H9 (cell line): Measurements from ENCODE around the gene TEKT5. TPM values are rescaled to one million over a fixed set of nuclear protein-coding genes. Genes with fewer than 3 reads are reported as not detected.
A peak's percentile ranks its signal among the peaks of the same experiment; 100 is the strongest.

Source experiments
- DNase-seq: peaks from one replicate; pipeline ENCODE4 v3.0.0-alpha.2; 2017
- H2AFZ ChIP-seq: one replicate; pipeline ENCODE4 v1.6.1; 2013; ENCODE audit warnings: mild to moderate bottlenecking, low read length, control low read depth, moderate library complexity
- H2AK5ac ChIP-seq: 2 replicates; pipeline ENCODE4 v1.6.1; 2013; ENCODE audit warnings: low read length, control low read depth, mixed read lengths; ENCODE audit not compliant: insufficient read length
- H2BK120ac ChIP-seq: one replicate; pipeline ENCODE4 v1.6.1; 2013; ENCODE audit warnings: low read depth, mild to moderate bottlenecking, low read length, control low read depth, inconsistent platforms; ENCODE audit not compliant: poor library complexity, severe bottlenecking
- H2BK12ac ChIP-seq: 2 replicates; pipeline ENCODE4 v1.6.1; 2013; ENCODE audit warnings: low read length, control low read depth, mixed read lengths, low read depth; ENCODE audit not compliant: insufficient read length
- H2BK15ac ChIP-seq: 2 replicates; pipeline ENCODE4 v1.6.1; 2013; ENCODE audit warnings: low read depth, low read length, control low read depth
- H2BK20ac ChIP-seq: one replicate; pipeline ENCODE4 v1.6.1; 2013; ENCODE audit warnings: low read depth, mild to moderate bottlenecking, low read length, control low read depth, inconsistent platforms; ENCODE audit not compliant: poor library complexity, severe bottlenecking
- H2BK5ac ChIP-seq: 2 replicates; pipeline ENCODE4 v1.6.1; 2013; ENCODE audit warnings: low read length, control low read depth, mixed read lengths; ENCODE audit not compliant: insufficient read length
- H3K14ac ChIP-seq: 2 replicates; pipeline ENCODE4 v1.6.1; 2013; ENCODE audit warnings: low read length, control low read depth; ENCODE audit not compliant: insufficient read depth
- H3K18ac ChIP-seq: 2 replicates; pipeline ENCODE4 v1.6.1; 2013; ENCODE audit warnings: low read depth, mild to moderate bottlenecking, mixed read lengths, low read length, control low read depth; ENCODE audit not compliant: insufficient read length
- H3K23ac ChIP-seq: 2 replicates; pipeline ENCODE4 v1.6.1; 2013; ENCODE audit warnings: low read length, control low read depth, mixed read lengths, low read depth; ENCODE audit not compliant: insufficient read length
- H3K23me2 ChIP-seq: 2 replicates; pipeline ENCODE4 v1.6.1; 2013; ENCODE audit warnings: low read depth, mild to moderate bottlenecking, mixed read lengths, low read length, control low read depth; ENCODE audit not compliant: insufficient read length, poor library complexity, severe bottlenecking
- H3K27ac ChIP-seq: 2 replicates; pipeline ENCODE4 v1.5.1; 2013; ENCODE audit warnings: low read length, control low read depth, mixed read lengths, low read depth; ENCODE audit not compliant: insufficient read length
- H3K27me3 ChIP-seq: 2 replicates; pipeline ENCODE4 v1.6.1; 2013; ENCODE audit warnings: low read length, control low read depth, inconsistent platforms; ENCODE audit not compliant: insufficient read depth
- H3K4ac ChIP-seq: 2 replicates; pipeline ENCODE4 v1.6.1; 2013; ENCODE audit warnings: low read depth, mild to moderate bottlenecking, control low read depth, inconsistent platforms, low read length, moderate library complexity
- H3K4me1 ChIP-seq: 2 replicates; pipeline ENCODE4 v1.6.1; 2013; ENCODE audit warnings: low read length, control low read depth, inconsistent platforms; ENCODE audit not compliant: insufficient read depth
- H3K4me2 ChIP-seq: 2 replicates; pipeline ENCODE4 v1.6.1; 2013; ENCODE audit warnings: low read length, control low read depth, mixed read lengths; ENCODE audit not compliant: insufficient read length, insufficient read depth
- H3K56ac ChIP-seq: 2 replicates; pipeline ENCODE4 v1.6.1; 2013; ENCODE audit warnings: low read depth, mild to moderate bottlenecking, mixed read lengths, low read length, control low read depth; ENCODE audit not compliant: insufficient read length
- H3K79me1 ChIP-seq: 2 replicates; pipeline ENCODE4 v1.6.1; 2013; ENCODE audit warnings: low read depth, mild to moderate bottlenecking, moderate library complexity, low read length, control low read depth, inconsistent platforms; ENCODE audit not compliant: insufficient read depth, poor library complexity, severe bottlenecking
- H3K79me2 ChIP-seq: 2 replicates; pipeline ENCODE4 v1.6.1; 2013; ENCODE audit warnings: low read length, control low read depth, inconsistent platforms; ENCODE audit not compliant: insufficient read depth
- H3K9ac ChIP-seq: 2 replicates; pipeline ENCODE4 v1.6.1; 2013; ENCODE audit warnings: low read length, control low read depth, mixed read lengths; ENCODE audit not compliant: insufficient read length; ENCODE audit errors: extremely low read depth
- H3K9me3 ChIP-seq: one replicate; pipeline ENCODE4 v1.6.1; 2013; ENCODE audit warnings: low read depth, low read length, inconsistent platforms; ENCODE audit not compliant: control insufficient read depth
- H3T11ph ChIP-seq: one replicate; pipeline ENCODE4 v1.6.1; 2013; ENCODE audit warnings: mild to moderate bottlenecking, low read length, control low read depth, inconsistent platforms
- H4K20me1 ChIP-seq: one replicate; pipeline ENCODE4 v1.6.1; 2013; ENCODE audit not compliant: control insufficient read depth, insufficient read length, insufficient read depth
- H4K5ac ChIP-seq: 2 replicates; pipeline ENCODE4 v1.6.1; 2013; ENCODE audit warnings: low read depth, mild to moderate bottlenecking, mixed read lengths, low read length, control low read depth; ENCODE audit not compliant: insufficient read length
- H4K8ac ChIP-seq: replicated peaks from 2 replicates; pipeline ENCODE4 v1.6.1; 2013; ENCODE audit warnings: low read length, control low read depth, mixed read lengths, low read depth; ENCODE audit not compliant: insufficient read length
- H4K91ac ChIP-seq: 2 replicates; pipeline ENCODE4 v1.6.1; 2013; ENCODE audit warnings: low read depth, mild to moderate bottlenecking, moderate library complexity, mixed read lengths, low read length, control low read depth; ENCODE audit not compliant: insufficient read length
- H3K27ac Mint-ChIP-seq, 3 experiments: 2 replicates in 2 of 3; 3 replicates in 1 of 3; pipeline ENCODE4 v1.8.0; 2020 to 2021; ENCODE audit warnings: mixed read lengths in 3 of 3, mild to moderate bottlenecking in 1 of 3, moderate library complexity in 1 of 3
- H3K27me3 Mint-ChIP-seq: 2 replicates; pipeline ENCODE4 v1.8.0; 2021; ENCODE audit warnings: low read depth, mild to moderate bottlenecking, moderate library complexity, mixed read lengths
- H3K36me3 Mint-ChIP-seq, 3 experiments: 2 replicates in 2 of 3; 3 replicates in 1 of 3; pipeline ENCODE4 v1.8.0; 2020 to 2021; ENCODE audit warnings: low read depth in 3 of 3, mixed read lengths in 3 of 3; ENCODE audit not compliant: insufficient read depth in 1 of 3
- H3K4me1 Mint-ChIP-seq, 2 experiments: 2 replicates each; pipeline ENCODE4 v1.8.0; 2020; ENCODE audit warnings: mixed read lengths in 2 of 2
- H3K4me3 Mint-ChIP-seq, 2 experiments: 2 replicates in 1 of 2; 3 replicates in 1 of 2; pipeline ENCODE4 v1.8.0; 2020 to 2021; ENCODE audit warnings: mild to moderate bottlenecking in 2 of 2, mixed read lengths in 2 of 2, moderate library complexity in 1 of 2
- H3K9me3 Mint-ChIP-seq, 2 experiments: 2 replicates in 1 of 2; 3 replicates in 1 of 2; pipeline ENCODE4 v1.8.0; 2020; ENCODE audit warnings: mild to moderate bottlenecking in 2 of 2, mixed read lengths in 2 of 2, moderate library complexity in 1 of 2
- WGBS: extraction: QIAGEN DNeasy Blood & Tissue Kit; methylation state at CpG from one replicate; pipeline ENCODE4 v1.1.7; 2013; ENCODE audit warnings: missing lambda C conversion rate, low lambda C conversion rate, mixed read lengths; ENCODE audit not compliant: insufficient read length; ENCODE audit errors: extremely low coverage; 5-methylcytosine and 5-hydroxymethylcytosine counted together
- total RNA-seq: library from RNA; stranded (reverse); gene quantifications from 2 replicates; pipeline ENCODE4 v1.2.1, GENCODE V29; 2021
- TF ChIP-seq, protein P1 (sequence below): fragments of 200-600 bp; sonication (generic); conservative IDR thresholded peaks from 3 replicates; pipeline ENCODE4 v1.8.0; 2021; ENCODE audit warnings: antibody characterized with exemption, mild to moderate bottlenecking

TEKT5 gene
- total RNA-seq, 1 experiment from 2014 or later = 0.31 TPM

DNA sequence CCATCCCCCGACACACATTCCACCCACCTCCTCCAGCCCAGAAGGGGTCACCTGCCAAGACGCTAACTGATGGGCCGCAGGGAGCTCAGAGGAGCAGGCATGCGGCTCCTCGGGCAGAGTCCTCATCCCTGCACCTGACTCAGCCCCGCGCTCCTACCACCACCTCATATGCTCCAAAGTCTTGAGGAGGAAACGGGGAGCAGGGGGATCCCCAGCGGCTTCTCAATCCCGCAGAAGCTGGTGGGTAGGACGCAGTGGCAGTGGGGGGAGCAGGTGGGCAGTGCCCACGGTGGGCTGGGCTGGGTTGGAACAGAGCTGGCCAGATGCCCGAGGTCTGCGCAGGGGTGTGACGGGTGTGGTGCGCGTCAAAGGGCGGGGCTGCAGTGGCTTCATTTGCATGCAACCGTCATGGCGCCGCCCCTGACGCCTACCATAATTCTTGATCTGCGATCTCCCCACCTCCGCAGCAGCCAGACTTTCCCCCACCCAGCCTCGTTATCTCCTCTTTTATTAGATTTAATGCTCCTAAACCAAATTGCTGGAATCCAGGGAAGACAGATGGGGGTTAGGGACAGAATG, 75.4 kb downstream of the TEKT5 start:
- peak; percentile 75 for DNase-seq
- Histone ChIP-seq H2BK12ac (no peak overlapping the region), H2AK5ac (no peak overlapping the region), H4K5ac (no peak overlapping the region), H3K9me3 (no peaks in the 10 kb centered on the region), H3K79me1 (no peaks in the 10 kb centered on the region), H2BK20ac (no peak overlapping the region), H3K56ac (no peak overlapping the region), H3K27me3 (no peaks in the 10 kb centered on the region), H3K4me2 (peak overlapping the region; percentile 24), H2BK5ac (no peak overlapping the region), H3T11ph (no peak overlapping the region), H3K79me2 (no peaks in the 10 kb centered on the region), H2BK120ac (no peak overlapping the region), H3K4ac (no peak overlapping the region; the same call in 1 of the 2 replicates), H3K18ac (no peak overlapping the region), H2BK15ac (no peak overlapping the region), H4K8ac (no peak overlapping the region), H3K23me2 (peaks cover 4% of the 10 kb centered on the region), H2AFZ (no peak overlapping the region), H3K4me1 (peaks cover 10% of the 10 kb centered on the region; the same call in 1 of the 2 replicates), H3K27ac (no peak overlapping the region), H4K20me1 (no peaks in the 10 kb centered on the region), H4K91ac (no peak overlapping the region), H3K23ac (no peak overlapping the region), H3K9ac (no peak overlapping the region), H3K14ac (peak overlapping the region; percentile 68)
- Mint-ChIP-seq H3K27ac (no peak overlapping the region), H3K27me3 (no peaks in the 10 kb centered on the region; the same call in 1 of the 2 replicates), H3K9me3 (no peaks in the 10 kb centered on the region), H3K4me1 (peaks cover 33 to 45% of the 10 kb centered on the region in 2 experiments), H3K4me3 (peak overlapping the region in 1 of 2 experiments; percentile 62; a peak in 3 of 5 replicates), H3K36me3 (no peaks in the 10 kb centered on the region)
- TF ChIP-seq, protein P1, sequence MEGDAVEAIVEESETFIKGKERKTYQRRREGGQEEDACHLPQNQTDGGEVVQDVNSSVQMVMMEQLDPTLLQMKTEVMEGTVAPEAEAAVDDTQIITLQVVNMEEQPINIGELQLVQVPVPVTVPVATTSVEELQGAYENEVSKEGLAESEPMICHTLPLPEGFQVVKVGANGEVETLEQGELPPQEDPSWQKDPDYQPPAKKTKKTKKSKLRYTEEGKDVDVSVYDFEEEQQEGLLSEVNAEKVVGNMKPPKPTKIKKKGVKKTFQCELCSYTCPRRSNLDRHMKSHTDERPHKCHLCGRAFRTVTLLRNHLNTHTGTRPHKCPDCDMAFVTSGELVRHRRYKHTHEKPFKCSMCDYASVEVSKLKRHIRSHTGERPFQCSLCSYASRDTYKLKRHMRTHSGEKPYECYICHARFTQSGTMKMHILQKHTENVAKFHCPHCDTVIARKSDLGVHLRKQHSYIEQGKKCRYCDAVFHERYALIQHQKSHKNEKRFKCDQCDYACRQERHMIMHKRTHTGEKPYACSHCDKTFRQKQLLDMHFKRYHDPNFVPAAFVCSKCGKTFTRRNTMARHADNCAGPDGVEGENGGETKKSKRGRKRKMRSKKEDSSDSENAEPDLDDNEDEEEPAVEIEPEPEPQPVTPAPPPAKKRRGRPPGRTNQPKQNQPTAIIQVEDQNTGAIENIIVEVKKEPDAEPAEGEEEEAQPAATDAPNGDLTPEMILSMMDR = no peak
- WGBS = no CpG with 5 or more reads among the region's 25 CpGs
